Jurkat, Clone E6-1 (cell line): Measurements from ENCODE around the gene FRMD8. TPM values are rescaled to one million over a fixed set of nuclear protein-coding genes. Genes with fewer than 3 reads are reported as not detected.

Experiments used
- DNase-seq: peaks from one replicate; pipeline ENCODE4 v3.0.0-alpha.2; 2011; ENCODE audit warnings: low read depth, low spot score
- H3K4me3 ChIP-seq: 2 replicates; pipeline ENCODE4 v1.5.1; 2011; ENCODE audit warnings: mild to moderate bottlenecking, low read length, control low read depth, moderate library complexity
- polyA plus RNA-seq: library from polyadenylated mRNA; unstranded; fragments of >200 nt; gene quantifications from one replicate; pipeline ENCODE4 v1.2.1, GENCODE V29; 2012; ENCODE audit warnings: missing spikeins; ENCODE audit not compliant: insufficient read length, insufficient read depth

The FRMD8 gene, protein sequence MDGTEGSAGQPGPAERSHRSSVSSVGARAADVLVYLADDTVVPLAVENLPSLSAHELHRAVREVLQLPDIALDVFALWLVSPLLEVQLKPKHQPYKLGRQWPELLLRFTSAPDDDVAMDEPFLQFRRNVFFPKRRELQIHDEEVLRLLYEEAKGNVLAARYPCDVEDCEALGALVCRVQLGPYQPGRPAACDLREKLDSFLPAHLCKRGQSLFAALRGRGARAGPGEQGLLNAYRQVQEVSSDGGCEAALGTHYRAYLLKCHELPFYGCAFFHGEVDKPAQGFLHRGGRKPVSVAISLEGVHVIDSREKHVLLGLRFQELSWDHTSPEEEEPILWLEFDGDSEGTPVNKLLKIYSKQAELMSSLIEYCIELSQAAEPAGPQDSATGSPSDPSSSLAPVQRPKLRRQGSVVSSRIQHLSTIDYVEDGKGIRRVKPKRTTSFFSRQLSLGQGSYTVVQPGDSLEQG
- 13.4 TPM for polyA plus RNA-seq

DNA sequence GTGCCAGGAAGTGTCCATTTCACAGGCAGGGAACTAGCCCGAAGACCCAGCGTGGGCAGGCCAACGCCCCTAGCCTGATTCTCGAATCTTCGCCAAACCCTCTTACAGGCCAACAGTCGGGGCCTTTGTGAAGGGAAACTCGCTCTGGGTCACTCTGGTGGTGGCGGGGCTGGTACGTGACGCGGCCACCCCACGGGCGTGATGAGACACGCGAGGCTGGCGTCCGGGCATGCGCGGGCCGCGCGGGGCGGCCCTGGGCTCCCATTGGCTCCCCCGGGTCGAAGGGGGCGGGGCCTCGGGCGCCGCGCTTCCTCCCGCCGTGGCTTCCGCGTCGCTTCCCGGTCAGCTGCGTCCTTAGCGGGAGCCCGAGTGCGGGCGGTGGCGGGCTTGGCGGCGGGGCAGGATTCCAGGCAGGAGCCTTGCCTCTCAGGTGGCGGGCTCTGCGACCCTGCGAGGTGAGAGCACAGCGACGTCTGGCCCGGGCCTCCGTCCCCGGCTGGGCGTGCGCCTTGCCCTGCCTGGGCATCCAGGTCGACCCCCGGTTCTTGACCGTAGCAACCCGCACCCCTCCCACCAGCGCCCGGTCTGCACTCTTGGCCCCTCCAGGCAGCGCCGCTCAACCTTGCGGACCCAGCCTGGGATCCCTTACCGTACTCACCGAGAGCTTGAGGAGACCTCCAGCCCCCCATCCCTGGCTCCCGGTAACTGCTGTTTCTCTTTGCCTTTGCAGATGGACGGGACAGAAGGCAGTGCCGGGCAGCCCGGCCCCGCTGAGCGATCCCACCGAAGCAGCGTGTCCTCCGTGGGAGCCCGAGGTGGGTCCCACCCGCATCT lies at the start of gene FRMD8:
FRMD8 (plus strand) TSS at position 331 of the 834 bp plus-strand sequence; CDS start at position 731, 400 bp downstream.
- peak; percentile 48 for DNase-seq
- peak within 1 kb of the TSS; percentile 88 for H3K4me3 ChIP-seq

DNA sequence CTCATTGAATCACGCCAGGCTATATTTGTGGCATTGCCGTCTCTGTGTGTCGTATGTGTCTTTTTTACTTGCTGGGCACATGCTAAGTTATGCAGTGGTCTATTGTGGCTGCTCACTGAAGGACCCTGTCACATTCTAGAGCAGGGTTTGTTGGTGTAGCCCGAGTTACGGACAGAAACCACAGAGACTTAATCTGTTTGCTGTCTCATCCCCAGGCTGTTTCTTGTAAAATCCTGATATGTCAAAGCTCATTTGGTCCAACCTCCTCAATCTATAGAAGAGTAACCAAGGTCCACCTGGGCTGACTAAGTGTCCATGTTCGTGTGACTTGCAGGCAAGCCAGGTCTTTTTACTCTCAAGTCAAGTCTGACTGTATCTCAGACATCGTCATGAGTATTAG lies 47.8 kb upstream of the FRMD8 start:
- no peak overlapping the region for H3K4me3 ChIP-seq
- DNase-seq, result no peak

DNA sequence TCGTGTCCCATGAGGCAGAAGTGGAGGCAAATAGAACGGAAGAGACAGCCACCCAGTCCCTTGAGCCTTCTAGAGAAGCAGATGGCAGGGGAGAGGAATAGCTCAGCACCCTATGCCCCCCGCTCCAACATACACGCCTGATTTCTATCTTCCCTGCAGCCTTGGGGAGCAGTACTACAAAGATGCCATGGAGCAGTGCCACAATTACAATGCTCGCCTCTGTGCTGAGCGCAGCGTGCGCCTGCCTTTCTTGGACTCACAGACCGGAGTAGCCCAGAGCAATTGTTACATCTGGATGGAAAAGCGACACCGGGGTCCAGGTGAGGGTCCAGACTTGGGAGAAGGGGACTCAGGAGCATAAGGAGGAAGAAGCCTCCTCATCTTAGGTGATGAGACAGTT lies 46.2 kb upstream of the FRMD8 start:
- no peak for DNase-seq
- no peak overlapping the region for H3K4me3 ChIP-seq

- DNase-seq, result no peak
- H3K4me3 ChIP-seq, result no peak overlapping the region
Measured at GRCh38 chr11:65341856-65342255, 44.6 kb upstream of the FRMD8 start.

GRCh38 chr11:65351511-65351910 lies 34.9 kb upstream of the FRMD8 start:
- no peak overlapping the region for H3K4me3 ChIP-seq
- no peak for DNase-seq

DNA sequence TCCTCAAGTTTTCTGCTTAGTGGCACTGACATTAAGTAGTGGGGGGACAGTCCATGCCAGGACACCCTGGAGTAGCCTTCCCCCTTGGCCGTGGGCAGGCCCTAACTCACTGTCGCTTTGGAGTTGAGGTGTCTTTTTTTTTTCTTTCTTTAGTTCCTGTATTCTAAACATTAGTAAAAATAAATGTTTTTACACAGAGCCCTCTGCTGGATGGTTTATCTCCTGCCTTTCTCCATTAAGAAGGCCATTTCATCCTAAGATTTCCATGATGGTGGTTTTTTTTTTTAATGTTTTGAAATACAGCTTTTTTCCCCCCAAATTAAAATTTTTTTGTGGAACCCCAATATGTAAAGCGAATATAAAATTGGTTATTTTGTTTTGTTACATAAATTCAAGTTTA lies 33.7 kb upstream of the FRMD8 start:
- no peak for DNase-seq
- no peak overlapping the region for H3K4me3 ChIP-seq

DNA sequence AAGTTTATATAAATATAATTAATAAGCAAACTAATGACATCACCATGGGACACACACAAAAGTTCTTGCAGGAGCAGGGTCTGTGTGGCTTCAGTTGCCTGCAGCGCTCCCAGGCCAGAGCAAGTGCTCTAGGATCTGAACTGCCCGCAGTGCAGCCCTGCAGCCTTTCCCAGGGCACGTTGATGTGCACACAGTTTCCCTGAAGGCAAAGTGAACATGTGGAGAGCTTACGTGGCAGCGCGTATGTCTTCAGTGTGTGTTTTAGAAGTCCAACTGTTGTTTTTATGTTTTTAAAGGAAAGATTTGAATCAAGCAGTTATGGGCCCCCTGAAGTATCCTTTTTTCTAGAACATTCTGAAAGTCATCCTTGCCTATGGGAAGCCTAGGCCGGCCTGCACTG lies 33.1 kb upstream of the FRMD8 start:
- H3K4me3 ChIP-seq, result no peak overlapping the region

DNA sequence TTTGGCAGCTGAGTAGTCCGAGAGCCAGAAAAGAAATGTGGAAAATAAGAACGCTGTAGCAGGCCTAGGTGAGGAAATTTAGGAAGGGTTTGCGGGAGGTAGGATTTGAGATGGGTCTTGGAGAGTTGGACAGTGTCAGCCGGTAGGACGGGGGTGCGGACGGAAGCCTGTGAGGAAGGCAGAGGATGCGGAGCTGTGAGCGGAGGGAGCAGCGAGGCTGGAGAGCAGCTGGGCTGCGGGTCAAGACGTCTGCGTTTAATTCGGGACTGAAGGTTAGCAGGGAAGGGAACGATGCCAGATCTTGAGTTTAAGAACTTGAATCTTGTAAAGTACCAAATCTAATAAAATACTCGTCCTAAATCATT lies 32.6 kb upstream of the FRMD8 start:
- DNase-seq, result no peak
- H3K4me3 ChIP-seq, result peak overlapping the region; percentile 55

More for the DNA sequence above, 33.1 kb upstream of the FRMD8 start:
- DNase-seq, result no peak

GRCh38 chr11:65354265-65355012 lies 32.0 kb upstream of the FRMD8 start, which contains the start of gene TIGD3:
TSS of gene TIGD3 (plus strand) at chr11:65354751. CDS start at chr11:65355809, 1,058 bp downstream.
- peak; percentile 90 for DNase-seq
- peak within 1 kb of the TSS; percentile 59 for H3K4me3 ChIP-seq

GRCh38 chr11:65355013-65355775 lies 31.2 kb upstream of the FRMD8 start:
- peak overlapping the region; percentile 59 for H3K4me3 ChIP-seq
- DNase-seq, result peak; percentile 35

- no peak overlapping the region for H3K4me3 ChIP-seq
- DNase-seq, result no peak
Measured at GRCh38 chr11:65355776-65356393, 30.6 kb upstream of the FRMD8 start.

- H3K4me3 ChIP-seq, result no peak overlapping the region
Measured at GRCh38 chr11:65356394-65356972, 30.0 kb upstream of the FRMD8 start.

DNA sequence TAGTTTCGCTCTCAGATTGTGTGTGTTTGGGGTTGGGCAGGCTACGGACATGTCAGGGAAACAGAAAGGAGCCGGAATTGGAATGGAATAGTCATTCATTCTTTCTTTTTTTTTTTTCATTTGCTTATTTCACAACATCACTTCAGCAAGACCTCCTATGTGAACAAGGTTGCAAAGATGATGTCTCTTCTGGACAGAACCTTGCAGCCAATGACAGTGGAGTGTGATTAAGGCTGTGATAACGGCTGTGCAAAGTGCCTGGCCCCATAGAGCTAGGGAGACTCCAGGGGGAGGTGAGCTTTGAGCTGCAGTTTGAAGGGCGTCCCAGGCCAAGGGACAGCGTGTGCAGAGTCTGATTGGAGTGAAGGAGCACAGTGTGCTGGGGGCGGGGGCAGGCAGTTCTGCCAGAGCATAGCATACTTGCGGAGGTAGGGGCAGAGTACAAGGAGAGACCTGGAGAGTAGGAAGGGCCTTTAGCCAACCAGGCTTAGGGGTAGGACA lies 28.5 kb upstream of the FRMD8 start:
- H3K4me3 ChIP-seq, result no peak overlapping the region
- DNase-seq, result no peak

More at GRCh38 chr11:65356394-65356972, 30.0 kb upstream of the FRMD8 start:
- no peak for DNase-seq

DNA sequence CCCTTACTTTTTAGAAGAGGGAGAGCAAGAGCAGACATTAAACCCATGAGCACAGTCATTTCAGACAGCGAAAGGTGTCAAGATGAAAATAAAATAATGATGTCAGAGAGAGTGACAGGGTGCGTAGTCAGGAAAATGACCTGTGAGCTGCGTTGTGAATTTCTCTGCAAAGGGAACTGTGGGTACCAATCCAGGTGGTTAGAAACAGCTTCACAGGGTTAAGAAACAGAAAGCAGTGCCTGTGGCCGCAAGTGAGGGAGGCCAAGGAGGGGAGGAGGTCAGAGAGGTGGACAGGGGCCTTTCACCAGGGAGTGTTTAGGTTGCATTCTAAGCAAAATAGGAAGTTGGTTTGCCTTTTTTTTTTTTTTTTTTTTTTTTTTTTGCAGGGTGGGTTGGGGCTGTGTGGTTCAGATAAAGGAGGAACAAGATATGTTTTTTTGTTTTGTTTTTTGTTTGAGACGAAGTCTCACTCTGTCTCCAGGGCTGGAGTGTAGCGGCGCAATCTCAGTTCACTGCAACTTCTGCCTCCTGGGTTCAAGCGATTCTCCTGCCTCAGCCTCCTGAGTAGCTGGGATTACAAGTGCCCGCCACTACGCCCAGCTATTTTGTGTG lies 24.0 kb upstream of the FRMD8 start:
- no peak overlapping the region for H3K4me3 ChIP-seq
- no peak for DNase-seq

GRCh38 chr11:65362966-65363365 lies 23.5 kb upstream of the FRMD8 start:
- H3K4me3 ChIP-seq, result no peak overlapping the region
- DNase-seq, result no peak

- no peak overlapping the region for H3K4me3 ChIP-seq
- DNase-seq, result no peak
Measured at GRCh38 chr11:65363770-65364169, 22.7 kb upstream of the FRMD8 start.

DNA sequence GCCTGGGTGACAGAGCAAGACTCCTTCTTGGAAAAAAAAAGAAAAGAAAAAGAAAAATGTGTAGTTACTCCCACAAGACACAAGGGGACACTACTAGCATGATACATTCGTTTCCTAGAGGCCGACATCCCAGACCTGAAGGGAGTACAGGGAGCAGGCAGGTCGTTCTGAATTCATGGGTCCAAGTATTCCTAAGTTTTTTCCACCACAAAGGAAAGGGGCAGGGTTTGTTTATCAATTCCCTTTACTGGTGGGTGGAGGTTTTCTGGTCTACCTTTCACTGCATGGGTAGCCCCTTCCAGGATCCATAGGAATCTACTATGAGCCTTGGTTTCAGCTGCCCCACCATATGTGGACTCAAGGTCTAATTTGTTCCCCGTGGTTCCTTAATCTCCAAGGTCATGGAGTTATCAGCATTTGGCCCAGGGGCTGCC lies 20.1 kb upstream of the FRMD8 start:
- no peak overlapping the region for H3K4me3 ChIP-seq
- DNase-seq, result peak; percentile 52
